NCI-H146 treated with DMSO at 0.1 percent for 48 hours (cell line): ENCODE data around the gene RRP36.

Experiments
- DNase-seq: peaks from one replicate; lab custom pipeline; 2025; ENCODE audit not compliant: unreplicated experiment; lab: John Stamatoyannopoulos, UW

Gene RRP36

GRCh38 chr6:43006251-43006650 is 15.2 kb upstream of the RRP36 start:
- no peak for DNase-seq

GRCh38 chr6:43007126-43007525 is 14.3 kb upstream of the RRP36 start:
- DNase-seq: no peak

- no peak for DNase-seq
Measured at GRCh38 chr6:43009124-43009523, 12.3 kb upstream of the RRP36 start.

- no peak for DNase-seq
Measured at GRCh38 chr6:43011207-43011606, 10.2 kb upstream of the RRP36 start.

DNA sequence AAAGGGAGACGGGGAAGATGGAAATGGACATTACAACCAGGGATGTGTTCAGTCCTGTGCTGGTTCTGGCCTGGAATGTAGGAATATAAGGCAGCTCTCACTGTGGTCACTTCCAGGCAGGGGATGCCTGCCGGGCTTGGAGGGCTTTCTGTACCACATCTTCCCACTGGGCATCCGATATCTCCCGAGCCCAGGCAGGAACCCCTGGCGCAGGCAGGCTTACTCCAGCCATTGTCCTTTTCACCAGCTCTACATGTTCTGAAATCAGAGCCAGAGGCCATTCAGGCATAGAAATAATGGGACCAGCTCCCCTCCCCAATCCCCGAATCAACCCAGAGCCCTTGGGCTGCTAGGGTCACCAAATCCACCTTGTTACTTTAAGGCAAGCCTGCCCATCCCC is 9.1 kb upstream of the RRP36 start:
- DNase-seq: no peak

DNA sequence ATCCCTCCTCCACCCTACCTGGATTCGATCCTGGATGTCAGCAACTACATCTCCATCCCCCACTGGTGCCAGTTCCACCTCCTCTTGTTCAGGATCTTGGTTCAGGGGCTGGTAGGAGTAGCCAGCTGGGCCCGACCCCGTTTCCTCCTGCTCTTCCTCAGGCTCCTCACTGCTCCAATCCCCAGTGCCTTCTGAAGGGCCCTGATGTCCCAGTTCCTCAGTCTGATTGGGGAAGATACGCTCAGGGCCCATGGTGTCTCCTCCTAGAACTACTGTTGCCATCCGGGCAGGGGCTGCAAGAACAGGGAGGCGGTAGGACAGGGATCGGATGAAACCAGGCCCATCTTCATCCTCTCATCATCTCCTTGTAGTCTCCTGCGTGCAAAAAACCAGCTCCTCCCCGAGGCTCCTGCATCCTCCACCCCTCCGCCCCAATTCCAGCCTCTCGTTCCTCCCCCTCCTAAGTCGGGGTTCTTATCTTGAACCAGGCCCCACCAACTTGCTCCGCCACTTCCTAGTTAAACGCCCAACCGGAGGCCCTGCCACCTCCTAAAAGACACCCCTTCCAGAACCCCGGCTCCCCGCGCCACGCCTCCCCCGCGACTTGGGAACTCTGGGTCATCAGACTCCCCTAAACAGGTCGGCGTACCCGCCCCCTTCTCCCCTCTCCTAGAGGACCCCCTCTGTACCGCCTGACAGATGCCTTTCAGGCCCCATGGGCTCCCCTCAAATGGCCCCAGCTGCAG is 8.2 kb upstream of the RRP36 start:
- DNase-seq: peak; percentile 48

DNA sequence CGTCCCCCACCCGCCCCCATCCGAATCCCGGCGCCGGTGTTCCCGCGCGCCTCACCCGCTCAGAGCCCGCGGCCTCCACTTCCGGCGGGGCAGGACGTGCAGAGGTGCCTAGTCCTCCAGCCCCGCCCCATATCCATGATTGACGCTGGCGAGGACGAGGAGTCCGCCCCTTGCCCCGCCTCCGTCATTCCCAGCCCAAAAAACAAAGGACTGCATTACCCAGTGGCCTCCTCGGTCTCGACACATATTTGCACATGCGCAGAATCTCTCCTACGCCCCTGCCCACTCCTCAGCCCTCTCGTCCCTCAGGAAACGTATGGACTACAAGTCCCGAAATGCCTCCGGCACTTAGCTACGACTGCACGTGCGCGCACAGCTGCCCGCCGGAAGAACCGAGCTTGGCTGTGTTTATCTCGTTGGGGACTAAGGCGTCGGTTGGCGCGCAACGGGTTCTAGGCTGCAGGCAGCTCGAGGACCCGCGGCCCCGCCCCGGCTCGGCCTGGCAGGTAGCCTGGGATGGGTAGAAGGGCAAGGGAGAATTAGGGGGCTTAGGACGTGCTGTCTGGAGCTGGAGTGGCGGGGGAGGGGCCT is 7.5 kb upstream of the RRP36 start, which contains the start of the genes KLHDC3 and MEA1:
KLHDC3 (plus strand) TSS at position 407 of the 591 bp plus-strand sequence. CDS start 2,944 bp downstream, outside the sequence.
MEA1 (minus strand) TSS at position 104 of the 591 bp plus-strand sequence. CDS start 133 bp downstream, outside the sequence.
- peak; percentile 100 for DNase-seq

DNA sequence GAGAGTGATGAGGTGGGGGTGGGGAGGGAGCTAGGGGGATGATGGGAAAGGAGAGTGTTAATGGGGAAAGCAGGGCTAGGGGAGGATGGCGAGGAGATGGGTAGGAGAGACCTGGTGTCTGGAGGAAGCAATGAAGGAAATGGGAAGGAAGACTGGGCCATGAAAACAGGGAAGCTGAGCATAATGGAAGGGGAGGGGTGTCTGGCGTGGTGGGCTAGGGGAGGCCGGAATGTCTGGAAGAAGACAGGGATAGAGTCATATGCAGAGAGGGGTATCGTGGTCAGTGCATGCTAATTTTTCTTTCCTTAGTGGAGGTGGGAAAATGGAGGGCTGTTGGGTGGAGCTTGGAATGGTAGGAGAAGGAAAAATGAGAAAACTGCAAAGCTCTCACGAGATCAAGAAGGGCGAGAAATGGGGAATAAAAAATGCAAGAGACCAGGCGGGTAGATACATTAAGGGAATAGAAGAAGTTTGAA is 7.0 kb upstream of the RRP36 start:
- DNase-seq: peak; percentile 63

- DNase-seq: no peak
Measured at GRCh38 chr6:43016176-43016942, 5.1 kb upstream of the RRP36 start.

- DNase-seq: no peak
Measured at GRCh38 chr6:43016943-43017334, 4.5 kb upstream of the RRP36 start.

GRCh38 chr6:43019152-43019551 is 2.3 kb upstream of the RRP36 start:
- no peak for DNase-seq

DNA sequence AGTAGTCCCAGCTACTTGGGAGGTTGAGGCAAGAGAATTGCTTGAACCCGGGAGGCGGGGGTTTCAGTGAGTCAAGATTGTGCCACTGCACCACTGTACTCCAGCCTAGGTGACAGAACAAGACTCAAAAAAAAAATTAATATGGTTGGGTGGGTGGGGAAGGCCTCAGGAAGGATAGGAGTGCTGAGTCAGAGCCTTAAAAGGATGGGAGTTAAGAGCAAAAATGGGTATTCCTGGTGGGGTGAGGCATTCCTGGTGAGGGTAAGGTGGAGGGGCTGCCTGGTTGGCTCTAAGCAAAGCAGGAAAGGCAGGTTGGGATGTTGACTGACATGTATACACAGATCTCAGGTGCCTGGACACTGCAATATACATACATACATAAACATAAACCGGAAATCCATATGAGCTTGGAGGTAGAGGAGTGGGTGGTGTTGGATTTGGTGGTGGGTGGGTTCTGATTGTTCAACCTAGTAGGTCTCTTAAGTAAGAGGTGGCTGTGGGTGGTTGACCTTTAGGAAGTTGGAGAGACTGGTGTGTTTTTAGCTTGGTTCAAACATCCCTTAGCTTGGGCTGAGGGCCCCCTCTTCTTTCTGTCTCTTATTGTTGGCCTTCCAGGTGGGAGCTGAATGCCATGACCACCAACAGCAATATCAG is 1.2 kb upstream of the RRP36 start:
- DNase-seq: no peak

- no peak for DNase-seq
Measured at GRCh38 chr6:43020847-43021246, 576 bp upstream of the RRP36 start.

DNA sequence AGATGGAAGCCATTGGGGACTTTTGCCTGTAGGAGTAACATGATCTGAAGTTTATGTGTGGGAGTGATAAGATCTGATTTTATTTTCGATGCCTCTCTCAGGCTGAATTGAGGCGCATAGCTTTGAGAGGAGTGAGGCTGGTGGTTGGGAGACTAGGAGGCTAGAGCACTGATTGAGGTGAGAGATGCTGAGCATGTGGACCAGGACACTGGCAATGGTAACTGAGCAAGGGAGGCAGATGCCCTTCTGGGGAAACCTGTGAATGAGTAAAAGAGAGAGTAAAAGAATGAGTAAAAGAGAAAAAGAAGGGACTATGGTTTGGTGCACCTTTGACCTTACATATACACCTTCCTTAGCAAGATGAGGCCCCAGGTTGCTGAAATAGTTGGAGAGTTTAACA is 3.0 kb downstream of the RRP36 start:
- no peak for DNase-seq

DNA sequence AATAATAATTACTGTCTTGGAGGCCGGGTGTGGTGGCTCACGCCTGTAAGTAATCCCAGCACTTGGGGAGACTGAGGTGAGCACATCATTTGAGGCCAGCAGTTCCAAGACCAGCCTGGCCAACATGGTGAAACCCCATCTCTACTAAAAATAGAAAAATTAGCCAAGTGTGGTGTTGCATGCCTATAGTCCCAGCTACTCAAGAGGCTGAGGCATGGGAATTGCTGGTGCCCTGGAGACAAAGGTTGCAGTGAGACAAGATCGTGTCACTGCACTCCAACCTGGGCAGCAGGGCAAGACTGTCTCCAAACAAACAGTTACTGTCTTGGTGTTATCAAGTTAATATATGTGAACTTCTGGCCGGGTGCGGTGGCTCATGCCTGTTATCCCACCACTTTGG is 4.9 kb downstream of the RRP36 start:
- DNase-seq: no peak

- no peak for DNase-seq
Measured at GRCh38 chr6:43029120-43029519, 7.7 kb downstream of the RRP36 start.

DNA sequence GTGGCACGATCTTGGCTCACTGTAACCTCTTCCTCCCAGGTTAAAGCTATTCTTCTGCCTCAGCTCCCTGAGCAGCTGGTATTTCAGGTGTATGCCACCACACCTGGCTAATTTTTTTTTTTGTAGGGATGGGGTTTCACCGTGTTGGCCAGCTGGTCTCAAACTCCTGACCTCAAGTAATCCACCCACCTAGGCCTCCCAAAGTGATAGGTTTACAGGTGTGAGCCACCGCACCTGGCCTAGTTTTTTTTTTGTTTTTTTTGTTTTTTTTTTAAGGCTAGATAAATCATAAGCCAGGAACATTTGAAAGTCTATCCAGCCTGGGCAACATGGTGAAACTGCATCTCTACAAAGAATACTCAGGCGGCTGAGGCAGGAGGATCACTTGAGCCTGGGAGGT is 10.9 kb downstream of the RRP36 start:
- no peak for DNase-seq

- no peak for DNase-seq
Measured at GRCh38 chr6:43033496-43034189, 12.2 kb downstream of the RRP36 start.

GRCh38 chr6:43034190-43034525 is 12.7 kb downstream of the RRP36 start:
- no peak for DNase-seq

- DNase-seq: no peak
Measured at GRCh38 chr6:43035495-43036194, 14.2 kb downstream of the RRP36 start.
